IMR-90 (cell line): ENCODE data around the gene CORO1C.

Experiments used
- CTCF ChIP-seq: conservative IDR thresholded peaks from 2 replicates; pipeline ENCODE4 v1.5.1; 2012; ENCODE audit warnings: mild to moderate bottlenecking, low read depth, low read length, improper control_type of control experiment
- MXI1 ChIP-seq: IDR thresholded peaks from 2 replicates; pipeline ENCODE4 v1.6.1; 2012; ENCODE audit warnings: low read depth, mild to moderate bottlenecking, low read length, moderate library complexity, borderline replicate concordance

GRCh38 chr12:108644811-108645120, 86.6 kb downstream of the CORO1C start:
- no peak for TF ChIP-seq MXI1
- no peak for TF ChIP-seq CTCF
